22Rv1 (cell line): ENCODE data around the gene PKNOX1.
"Not testable (repeated sequence)": the region's sequence is repeated elsewhere in the genome, so short reads cannot be mapped to it uniquely, and the experiment has no call there.

Experiments
- CTCF ChIP-seq: fragments of 450-650 bp; IDR thresholded peaks from 2 replicates; pipeline ENCODE4 v1.5.1; 2017; ENCODE audit warnings: mild to moderate bottlenecking
- ZFX ChIP-seq: fragments of 450-650 bp; IDR thresholded peaks from 2 replicates; pipeline ENCODE4 v1.6.1; 2017; ENCODE audit warnings: antibody characterized with exemption, borderline replicate concordance

GRCh38 chr21:42989370-42989769, 15.0 kb downstream of the PKNOX1 start:
- not testable (repeated sequence) for TF ChIP-seq CTCF, ZFX
